ENCODE data around the gene GSK3B. TPM values are rescaled to one million over a fixed set of nuclear protein-coding genes. Genes with fewer than 3 reads are reported as not detected.

The GSK3B gene
- total and polyA plus RNA-seq, 2 donors from 2014 or later, result 6.4 to 52.1 TPM

GRCh38 chr3:119901148-119901547 is 193.1 kb downstream of the GSK3B start:
- no peak overlapping the region for H3K27ac ChIP-seq (ENCODE audit: low read depth in 2 of 2, low read length in 2 of 2)
- intact Hi-C loops (cut with DNase I), result no loop called here
- no peak overlapping the region for H3K9ac ChIP-seq (ENCODE audit: low read length in 3 of 3)
- no peak for TF ChIP-seq CTCF (IDR thresholded peaks at IDR 0.05; ENCODE audit: borderline replicate concordance, extremely low read depth, insufficient read depth)
- FAIRE-seq (no peak), DNase-seq (no peak)
- H3K27me3 ChIP-seq (ENCODE audit: control insufficient read depth, insufficient read depth, low read length), result no peaks in the 10 kb centered on the region
- H3K9me3 ChIP-seq (ENCODE audit: control insufficient read depth in 2 of 3, insufficient read depth in 1 of 3, low read length in 3 of 3), result no peaks in the 10 kb centered on the region
- peaks cover 0 to 6% (median 3%) of the 10 kb centered on the region in 3 donors for H3K36me3 ChIP-seq (ENCODE audit: control insufficient read depth in 2 of 3, insufficient read depth in 3 of 3, low read length in 3 of 3)
- no peak overlapping the region for H3K4me3 ChIP-seq (ENCODE audit: low read length in 3 of 3)
- no peaks in the 10 kb centered on the region for H3K4me1 ChIP-seq (ENCODE audit: control insufficient read depth in 2 of 3, insufficient read depth in 2 of 3, low read depth in 1 of 3, low read length in 3 of 3)

- Histone ChIP-seq H3K9ac (ENCODE audit: low read length in 3 of 3) (no peak overlapping the region), H3K27me3 (ENCODE audit: control insufficient read depth, insufficient read depth, low read length) (no peaks in the 10 kb centered on the region), H3K9me3 (ENCODE audit: control insufficient read depth in 2 of 3, insufficient read depth in 1 of 3, low read length in 3 of 3) (no peaks in the 10 kb centered on the region), H3K4me3 (ENCODE audit: low read length in 3 of 3) (no peak overlapping the region), H3K27ac (ENCODE audit: low read depth in 2 of 2, low read length in 2 of 2) (no peak overlapping the region), H3K36me3 (ENCODE audit: control insufficient read depth in 2 of 3, insufficient read depth in 3 of 3, low read length in 3 of 3) (peaks cover 0 to 3% (median 0%) of the 10 kb centered on the region in 3 donors), H3K4me1 (ENCODE audit: control insufficient read depth in 2 of 3, insufficient read depth in 2 of 3, low read depth in 1 of 3, low read length in 3 of 3) (no peaks in the 10 kb centered on the region)
- DNase-seq, result no peak
- TF ChIP-seq CTCF (IDR thresholded peaks at IDR 0.05; ENCODE audit: borderline replicate concordance, extremely low read depth, insufficient read depth), result no peak
- FAIRE-seq, result no peak
- intact Hi-C loops (cut with DNase I), result no loop called here
Measured at GRCh38 chr3:119899192-119899511, 195.1 kb downstream of the GSK3B start.

- intact Hi-C loops (cut with DNase I), result no loop called here
- Histone ChIP-seq H3K9me3 (ENCODE audit: control insufficient read depth in 2 of 3, insufficient read depth in 1 of 3, low read length in 3 of 3) (no peaks in the 10 kb centered on the region), H3K36me3 (ENCODE audit: control insufficient read depth in 2 of 3, insufficient read depth in 3 of 3, low read length in 3 of 3) (peaks cover 0 to 3% (median 0%) of the 10 kb centered on the region in 3 donors), H3K9ac (ENCODE audit: low read length in 3 of 3) (no peak overlapping the region), H3K4me1 (ENCODE audit: control insufficient read depth in 2 of 3, insufficient read depth in 2 of 3, low read depth in 1 of 3, low read length in 3 of 3) (no peaks in the 10 kb centered on the region), H3K27ac (ENCODE audit: low read depth in 2 of 2, low read length in 2 of 2) (no peak overlapping the region), H3K4me3 (ENCODE audit: low read length in 3 of 3) (no peak overlapping the region), H3K27me3 (ENCODE audit: control insufficient read depth, insufficient read depth, low read length) (no peaks in the 10 kb centered on the region)
- DNase-seq (no peak), FAIRE-seq (no peak)
- no peak for TF ChIP-seq CTCF (IDR thresholded peaks at IDR 0.05; ENCODE audit: borderline replicate concordance, extremely low read depth, insufficient read depth)
Measured at GRCh38 chr3:119898478-119899191, 195.6 kb downstream of the GSK3B start.

GRCh38 chr3:119894195-119894594 is 200.1 kb downstream of the GSK3B start:
- no peak overlapping the region for H3K4me3 ChIP-seq (ENCODE audit: low read length in 3 of 3)
- H3K9ac ChIP-seq (ENCODE audit: low read length in 3 of 3), result no peak overlapping the region
- TF ChIP-seq CTCF (IDR thresholded peaks at IDR 0.05; ENCODE audit: borderline replicate concordance, extremely low read depth, insufficient read depth), result no peak
- H3K4me1 ChIP-seq (ENCODE audit: control insufficient read depth in 2 of 3, insufficient read depth in 2 of 3, low read depth in 1 of 3, low read length in 3 of 3), result peaks cover 0 to 3% (median 2%) of the 10 kb centered on the region in 3 donors
- FAIRE-seq (no peak), DNase-seq (no peak)
- H3K9me3 ChIP-seq (ENCODE audit: control insufficient read depth in 2 of 3, insufficient read depth in 1 of 3, low read length in 3 of 3), result no peaks in the 10 kb centered on the region
- peaks cover 0 to 3% (median 0%) of the 10 kb centered on the region in 3 donors for H3K36me3 ChIP-seq (ENCODE audit: control insufficient read depth in 2 of 3, insufficient read depth in 3 of 3, low read length in 3 of 3)
- no peaks in the 10 kb centered on the region for H3K27me3 ChIP-seq (ENCODE audit: control insufficient read depth, insufficient read depth, low read length)
- intact Hi-C loops (cut with DNase I), result no loop called here
- no peak overlapping the region for H3K27ac ChIP-seq (ENCODE audit: low read depth in 2 of 2, low read length in 2 of 2)

Data from kidney (tissue), 14 donors.